NCI-H2196 (cell line): Measurements from ENCODE around the gene RPS29.

Experiments
- DNase-seq: peaks from one replicate; lab custom pipeline; 2025; ENCODE audit not compliant: unreplicated experiment; lab: John Stamatoyannopoulos, UW

The RPS29 gene

GRCh38 chr14:49553106-49553505 lies 33.1 kb downstream of the RPS29 start:
- DNase-seq, result no peak

GRCh38 chr14:49551569-49551968 lies 34.6 kb downstream of the RPS29 start:
- DNase-seq, result no peak

GRCh38 chr14:49550286-49551184 lies 35.6 kb downstream of the RPS29 start:
- DNase-seq, result no peak

DNA sequence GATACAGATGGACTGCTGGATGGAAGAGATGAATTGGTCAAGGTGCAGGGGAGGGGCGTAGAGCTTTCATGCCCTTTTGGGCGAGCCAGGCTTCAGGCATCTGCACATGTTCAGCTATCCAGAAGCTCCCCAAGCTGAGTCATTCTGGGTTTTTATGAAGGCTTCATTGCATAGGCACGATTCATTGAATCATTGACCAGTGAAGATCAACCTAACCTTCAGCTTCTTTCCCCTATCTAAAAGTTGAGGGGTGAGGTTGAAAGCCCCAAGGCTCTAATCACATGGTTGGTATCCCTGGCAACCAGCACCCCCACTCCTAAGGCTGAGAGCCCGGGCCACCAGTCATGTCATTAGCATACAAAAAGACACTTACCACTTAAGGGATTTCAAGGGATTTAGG lies 36.3 kb downstream of the RPS29 start:
- no peak for DNase-seq

- no peak for DNase-seq
These were observed 36.7 kb downstream of the RPS29 start for GRCh38 chr14:49549446-49549845.

GRCh38 chr14:49546766-49547165 lies 39.4 kb downstream of the RPS29 start:
- DNase-seq, result no peak

DNA sequence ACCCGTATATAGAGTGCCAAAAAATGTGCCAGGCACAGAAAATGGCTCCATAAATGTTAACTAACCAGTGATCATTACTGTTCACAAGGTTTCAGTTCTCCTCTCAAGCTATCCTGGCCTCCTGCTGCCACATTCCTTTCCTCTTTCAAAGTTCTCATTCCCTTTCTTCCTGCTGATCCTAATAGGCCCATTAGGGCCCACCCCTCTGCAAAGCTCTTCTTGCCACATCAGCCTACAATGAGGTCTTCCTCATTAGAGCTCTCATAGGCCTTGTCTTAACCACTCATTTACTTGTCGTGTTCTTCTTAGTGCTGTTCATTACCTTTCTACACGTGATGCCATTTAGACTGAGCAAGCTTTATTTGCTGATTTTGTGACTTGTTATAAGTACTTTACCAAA lies 40.5 kb downstream of the RPS29 start:
- DNase-seq, result no peak

- no peak for DNase-seq
These were observed 41.1 kb downstream of the RPS29 start for GRCh38 chr14:49545071-49545470.

- DNase-seq, result no peak
These were observed 45.1 kb downstream of the RPS29 start for GRCh38 chr14:49541049-49541448.

DNA sequence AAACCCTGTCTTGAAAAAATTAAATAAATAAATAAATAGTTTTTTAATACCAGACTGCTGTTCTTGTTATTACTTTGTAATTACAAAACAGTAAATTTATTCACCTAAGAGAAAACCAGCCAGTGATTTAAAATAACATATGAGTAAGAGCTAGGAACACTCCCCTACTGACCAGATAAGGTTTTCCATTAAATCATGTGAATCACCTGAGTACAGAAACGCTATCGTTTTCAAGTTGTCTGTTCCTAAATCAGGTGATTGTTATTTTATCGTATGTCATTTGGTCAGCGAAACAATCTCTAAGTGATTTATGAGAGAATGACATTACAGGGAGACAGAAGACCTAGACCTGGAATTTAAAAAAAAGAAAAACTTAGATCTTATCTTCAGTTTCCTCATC lies 47.3 kb downstream of the RPS29 start:
- no peak for DNase-seq
